OCI-LY1 (cell line): Measurements from ENCODE around the gene LDLRAD4.

Experiments used
- EZH2 ChIP-seq: fragments of 200-600 bp; sonication (generic), shearing (Covaris generic); IDR thresholded peaks from 2 replicates; pipeline ENCODE4 v1.8.0; 2017; ENCODE audit warnings: borderline replicate concordance, mixed run types, mild to moderate bottlenecking, antibody characterized with exemption, low read length, moderate library complexity, mixed read lengths
- TF ChIP-seq, protein P1 (sequence below): fragments of 200-600 bp; sonication (generic), shearing (Covaris generic); IDR thresholded peaks from 2 replicates; pipeline ENCODE4 v1.5.1; 2017; ENCODE audit warnings: mild to moderate bottlenecking, antibody characterized with exemption, low read length, moderate library complexity, mixed read lengths

- TF ChIP-seq, protein P1, sequence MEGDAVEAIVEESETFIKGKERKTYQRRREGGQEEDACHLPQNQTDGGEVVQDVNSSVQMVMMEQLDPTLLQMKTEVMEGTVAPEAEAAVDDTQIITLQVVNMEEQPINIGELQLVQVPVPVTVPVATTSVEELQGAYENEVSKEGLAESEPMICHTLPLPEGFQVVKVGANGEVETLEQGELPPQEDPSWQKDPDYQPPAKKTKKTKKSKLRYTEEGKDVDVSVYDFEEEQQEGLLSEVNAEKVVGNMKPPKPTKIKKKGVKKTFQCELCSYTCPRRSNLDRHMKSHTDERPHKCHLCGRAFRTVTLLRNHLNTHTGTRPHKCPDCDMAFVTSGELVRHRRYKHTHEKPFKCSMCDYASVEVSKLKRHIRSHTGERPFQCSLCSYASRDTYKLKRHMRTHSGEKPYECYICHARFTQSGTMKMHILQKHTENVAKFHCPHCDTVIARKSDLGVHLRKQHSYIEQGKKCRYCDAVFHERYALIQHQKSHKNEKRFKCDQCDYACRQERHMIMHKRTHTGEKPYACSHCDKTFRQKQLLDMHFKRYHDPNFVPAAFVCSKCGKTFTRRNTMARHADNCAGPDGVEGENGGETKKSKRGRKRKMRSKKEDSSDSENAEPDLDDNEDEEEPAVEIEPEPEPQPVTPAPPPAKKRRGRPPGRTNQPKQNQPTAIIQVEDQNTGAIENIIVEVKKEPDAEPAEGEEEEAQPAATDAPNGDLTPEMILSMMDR, result no peak
- TF ChIP-seq EZH2, result no peak
These were observed 311.7 kb downstream of the LDLRAD4 start for GRCh38 chr18:13530033-13530878.
